HG03354 (cell line): ENCODE data around the gene PRKCZ.
"Not testable (repeated sequence)": the region's sequence is repeated elsewhere in the genome, so short reads cannot be mapped to it uniquely, and the experiment has no call there.

Experiments used
- ATAC-seq: cut with Tn5 transposase; IDR thresholded peaks from one replicate; pipeline ENCODE4 v1.9.1; 2021; ENCODE audit warnings: mild to moderate bottlenecking; ENCODE audit not compliant: unreplicated experiment, poor library complexity, severe bottlenecking

PRKCZ gene

DNA sequence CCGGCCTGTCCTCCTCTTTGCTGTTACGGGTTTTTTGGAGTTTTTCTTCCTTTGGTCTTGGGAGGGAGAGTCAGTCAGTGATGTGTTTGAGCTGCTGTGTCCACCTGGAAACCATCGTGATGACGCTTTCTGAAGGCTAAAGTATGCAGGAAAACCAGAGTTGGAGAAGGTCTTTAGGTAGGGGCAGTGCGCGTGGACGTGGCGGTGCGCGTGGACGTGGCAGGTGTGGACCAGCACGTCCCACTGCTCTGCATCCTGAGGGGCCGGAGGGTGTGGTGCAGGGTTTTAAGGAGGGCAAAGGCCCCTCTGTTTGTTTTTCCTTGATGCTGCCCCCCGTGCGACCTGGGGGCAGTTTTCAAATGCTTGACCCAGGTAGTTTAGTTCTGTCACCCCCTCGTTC lies 29.9 kb downstream of the PRKCZ start:
- no peak for ATAC-seq

DNA sequence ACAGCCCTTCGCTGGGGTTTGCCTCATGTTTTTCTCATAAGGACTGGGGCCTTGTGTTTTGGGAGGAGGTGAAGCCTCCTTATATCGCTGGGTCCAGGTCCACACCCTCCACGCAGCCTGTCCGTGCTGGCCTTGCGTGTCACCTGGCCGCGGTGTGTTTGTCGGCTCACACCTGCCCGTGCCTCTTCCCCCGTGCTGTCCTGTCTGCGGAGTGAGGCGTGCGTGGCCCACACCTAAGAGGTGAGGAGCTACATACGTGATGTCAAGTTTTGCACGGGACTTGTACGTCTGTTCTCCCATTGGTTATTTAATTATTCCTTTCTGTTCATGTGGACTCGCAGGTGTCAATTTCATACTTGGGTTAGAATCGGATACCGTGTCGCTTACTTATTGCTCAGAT lies 30.7 kb downstream of the PRKCZ start:
- ATAC-seq = no peak

DNA sequence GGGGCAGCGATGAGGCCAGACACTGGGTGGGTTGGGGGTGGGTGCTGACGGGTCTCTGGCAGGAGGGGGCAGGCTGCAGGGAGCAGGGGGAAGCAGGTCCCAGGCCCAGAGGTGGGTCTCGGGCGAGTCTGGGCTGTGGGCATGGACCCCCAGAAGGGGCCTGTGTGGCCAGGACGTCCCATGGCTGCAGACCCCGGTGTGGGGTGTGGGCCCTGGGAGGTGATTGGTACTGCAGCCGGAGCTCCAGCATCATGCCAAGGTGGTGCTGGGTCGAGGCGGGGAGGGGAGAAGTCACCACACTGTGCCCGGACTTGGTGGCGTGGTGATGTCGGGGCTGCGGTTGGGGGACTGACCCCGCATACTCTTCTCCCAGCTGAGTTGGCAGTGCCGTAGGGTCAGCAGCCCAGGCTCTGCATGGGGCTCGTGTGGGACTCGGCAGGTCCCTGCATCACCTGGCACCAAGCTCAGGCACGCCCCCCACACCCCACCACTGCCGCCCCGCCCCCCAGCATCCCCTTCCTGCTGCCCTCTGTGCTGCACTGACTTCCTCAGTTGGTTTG lies 31.2 kb downstream of the PRKCZ start:
- ATAC-seq = no peak

DNA sequence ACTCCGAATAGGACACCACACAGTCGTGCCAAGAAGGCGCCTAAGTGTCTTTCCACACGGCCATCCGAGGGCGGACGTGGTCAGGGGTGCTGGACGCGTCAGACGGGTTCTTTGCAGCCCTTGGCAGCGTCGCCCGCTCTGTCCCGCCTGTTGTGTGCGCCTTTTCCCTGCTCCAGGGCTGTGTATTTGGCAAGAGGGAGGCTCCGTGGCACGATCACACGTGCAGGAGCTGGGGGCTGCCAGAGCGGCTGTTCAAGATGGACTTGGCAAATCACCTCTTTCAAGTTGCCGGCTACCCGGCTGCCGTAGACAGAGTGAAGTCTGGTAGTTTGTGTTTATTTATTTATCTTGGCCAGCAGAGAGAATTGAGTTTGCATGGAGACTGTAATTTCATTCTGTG lies 31.9 kb downstream of the PRKCZ start:
- no peak for ATAC-seq

DNA sequence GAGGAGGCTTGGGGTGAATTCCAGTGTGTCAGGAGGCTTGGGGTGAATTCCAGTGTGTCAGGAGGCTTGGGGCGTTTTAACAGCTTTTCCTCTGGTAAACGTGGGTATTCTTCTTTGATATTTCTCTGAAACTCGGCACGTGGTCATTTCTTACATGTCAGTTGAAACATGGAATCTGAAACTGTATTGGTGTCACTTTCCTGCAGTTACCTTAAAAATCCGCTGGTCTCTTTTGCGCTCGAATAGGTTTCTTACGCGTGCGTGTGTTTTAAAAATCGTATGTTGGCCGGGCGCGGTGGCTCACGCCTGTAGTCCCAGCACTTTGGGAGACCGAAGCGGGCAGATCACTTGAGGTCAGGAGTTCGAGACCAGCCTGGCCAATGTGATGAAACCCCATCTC lies 33.5 kb downstream of the PRKCZ start:
- no peak for ATAC-seq

DNA sequence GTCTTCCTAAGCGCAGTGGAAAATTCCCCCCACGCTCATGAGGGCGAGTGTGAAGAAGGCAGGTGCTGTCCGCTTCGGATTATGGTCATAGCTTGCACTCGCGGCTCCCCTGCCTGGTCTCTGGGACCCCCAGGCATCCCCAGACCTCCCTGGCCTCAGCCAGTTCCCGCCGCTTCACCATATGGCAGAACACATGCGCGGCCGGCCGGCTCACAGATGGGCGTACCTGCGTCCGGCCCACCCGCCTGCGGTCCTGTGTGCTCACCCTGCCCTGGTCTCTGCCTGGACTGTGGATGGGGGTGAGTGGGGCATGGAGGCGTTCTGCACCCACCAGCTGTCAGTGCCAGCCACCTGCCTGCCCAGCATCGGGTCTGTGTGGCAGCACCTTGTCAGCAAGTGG lies 34.1 kb downstream of the PRKCZ start:
- no peak for ATAC-seq

DNA sequence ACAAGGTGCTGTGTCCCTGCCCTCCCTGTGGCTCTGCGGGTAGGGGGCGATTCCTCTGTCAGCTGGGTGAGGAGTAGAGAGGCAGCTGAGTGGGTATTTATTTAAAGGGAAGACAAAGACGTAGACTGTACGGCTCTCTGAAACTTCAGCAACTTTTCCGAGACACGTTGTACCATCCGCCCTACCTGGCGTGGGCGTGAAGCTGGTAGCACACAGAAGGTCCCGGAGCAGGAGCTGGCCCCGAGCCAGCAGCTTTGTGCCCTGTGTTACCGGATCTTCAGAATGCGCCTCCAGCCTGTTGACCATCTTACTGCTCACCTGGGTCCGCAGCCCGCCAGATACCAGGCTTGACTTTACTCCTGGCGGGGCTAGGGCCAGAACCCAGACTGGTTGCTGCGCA lies 34.9 kb downstream of the PRKCZ start:
- ATAC-seq = no peak

DNA sequence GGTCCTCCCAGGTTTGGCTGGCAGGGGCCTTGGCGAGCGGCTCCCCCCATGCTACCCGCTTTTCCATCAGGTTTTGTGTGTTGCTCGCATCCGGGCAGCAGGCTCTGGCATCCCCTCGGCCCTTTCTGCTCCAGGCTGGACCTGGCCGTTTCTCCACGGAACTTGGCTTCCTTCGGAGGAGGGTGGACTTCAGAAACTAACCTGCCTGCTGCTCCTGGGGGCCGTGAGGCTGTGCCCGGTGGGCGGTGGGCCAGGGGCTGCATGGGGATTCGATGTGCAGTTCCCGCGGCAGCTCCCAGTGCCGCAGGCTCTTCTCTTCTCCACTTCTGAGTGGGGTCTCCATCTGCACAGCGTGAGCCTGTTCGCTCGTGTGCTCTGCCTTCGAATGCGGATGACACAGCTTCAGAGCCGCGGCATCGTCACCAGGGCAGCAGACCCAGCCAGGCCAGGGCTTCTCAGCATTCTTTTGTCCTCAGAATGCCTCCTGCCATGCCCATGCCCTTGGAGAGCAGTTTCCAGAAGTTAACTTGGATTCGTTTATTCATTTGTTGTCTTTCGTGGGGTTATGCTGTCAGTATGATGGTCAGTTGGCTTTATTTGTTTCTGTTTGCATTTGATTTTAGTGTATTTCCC lies 36.4 kb downstream of the PRKCZ start:
- ATAC-seq = no peak

DNA sequence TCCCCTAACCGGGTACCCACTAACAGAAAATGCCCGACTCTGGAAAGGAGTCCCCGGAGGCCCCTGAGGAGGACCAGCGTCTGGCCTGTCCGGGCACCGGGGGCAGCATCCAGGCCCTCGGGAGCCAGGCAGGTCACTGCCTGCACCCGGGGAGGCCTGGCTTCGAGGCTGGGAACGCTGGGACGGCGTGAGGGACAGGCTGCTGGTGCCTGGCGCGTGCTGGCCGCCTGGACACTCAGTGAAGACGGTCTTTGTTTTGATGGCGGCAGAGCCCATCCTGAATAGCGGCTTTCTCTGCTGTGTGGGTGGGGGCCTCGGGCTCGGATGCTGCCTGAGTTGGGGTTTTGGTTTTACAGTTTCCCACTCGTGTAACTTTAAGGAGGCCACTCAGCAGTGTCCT lies 37.6 kb downstream of the PRKCZ start:
- ATAC-seq = no peak

DNA sequence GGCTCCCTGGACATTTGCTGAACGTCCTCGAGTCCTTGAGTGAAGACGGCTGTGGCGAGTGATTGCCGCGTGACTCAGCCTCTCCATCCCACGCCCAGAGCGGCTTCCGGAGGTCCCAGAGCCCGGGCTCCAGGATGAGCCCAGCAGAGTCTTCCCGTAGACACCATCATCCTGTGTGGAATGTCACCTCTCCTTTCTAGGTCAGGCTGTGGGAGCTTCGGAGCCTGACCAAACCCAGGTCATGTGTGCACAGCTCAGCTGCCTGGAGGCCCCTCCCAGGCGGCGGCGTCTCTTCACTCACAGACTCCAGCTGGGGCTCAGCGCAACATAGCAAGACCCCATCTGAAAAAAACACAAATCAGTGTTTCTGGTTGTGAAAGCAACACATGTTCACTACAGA lies 38.2 kb downstream of the PRKCZ start:
- ATAC-seq = no peak

DNA sequence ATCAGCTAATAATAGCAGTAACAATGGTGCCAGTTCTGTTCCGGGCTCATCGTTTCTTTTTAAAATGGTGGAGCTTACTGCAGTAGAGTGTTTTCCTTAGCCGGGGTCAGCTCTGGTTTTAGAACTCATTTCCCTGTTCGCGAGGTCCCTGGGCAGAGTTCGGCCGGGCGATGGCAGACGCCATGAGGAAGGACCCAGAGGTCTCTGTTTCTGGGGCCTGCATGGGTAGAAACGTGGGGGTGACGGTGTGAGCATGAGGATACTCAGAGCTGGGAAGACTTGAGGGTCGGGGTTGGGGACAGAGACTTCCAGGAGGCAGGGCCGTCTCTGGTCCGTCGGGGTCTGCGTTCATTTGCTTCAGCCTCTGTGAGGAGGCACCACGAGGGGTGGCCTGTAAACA lies 38.8 kb downstream of the PRKCZ start:
- ATAC-seq = no peak

DNA sequence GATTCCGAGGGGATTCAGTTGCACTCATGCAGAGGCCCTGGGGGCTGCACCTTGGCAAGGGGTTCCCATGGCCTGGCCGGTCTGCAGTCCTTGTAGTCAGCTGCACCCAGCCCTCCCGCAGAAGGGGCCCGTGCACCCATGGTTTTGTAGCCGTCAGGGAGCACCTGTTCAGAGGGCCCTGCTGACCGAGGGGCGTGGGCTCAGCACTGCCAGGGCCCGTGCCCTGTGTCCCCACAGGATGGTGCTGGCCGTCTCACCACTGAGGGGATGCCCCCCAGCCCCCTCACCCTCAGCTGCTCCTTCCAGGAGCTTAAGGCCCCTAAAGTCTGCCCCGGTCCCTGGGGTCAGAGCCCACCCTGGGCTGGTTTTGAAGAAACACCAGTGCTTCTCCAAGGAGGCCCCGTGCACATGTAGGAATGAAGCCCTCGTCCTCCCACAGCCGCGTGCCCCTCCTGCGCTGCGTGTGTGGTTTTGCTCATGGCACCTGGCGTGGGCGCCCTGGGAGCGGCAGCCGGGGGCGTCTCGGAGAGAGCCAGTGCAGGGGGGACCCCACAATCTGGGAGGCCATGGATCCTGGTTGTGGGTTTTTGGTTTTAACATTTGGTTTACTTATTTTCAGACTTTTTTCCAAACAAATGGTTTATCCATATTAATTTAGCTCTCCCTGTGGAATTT lies 40.1 kb downstream of the PRKCZ start:
- no peak for ATAC-seq

DNA sequence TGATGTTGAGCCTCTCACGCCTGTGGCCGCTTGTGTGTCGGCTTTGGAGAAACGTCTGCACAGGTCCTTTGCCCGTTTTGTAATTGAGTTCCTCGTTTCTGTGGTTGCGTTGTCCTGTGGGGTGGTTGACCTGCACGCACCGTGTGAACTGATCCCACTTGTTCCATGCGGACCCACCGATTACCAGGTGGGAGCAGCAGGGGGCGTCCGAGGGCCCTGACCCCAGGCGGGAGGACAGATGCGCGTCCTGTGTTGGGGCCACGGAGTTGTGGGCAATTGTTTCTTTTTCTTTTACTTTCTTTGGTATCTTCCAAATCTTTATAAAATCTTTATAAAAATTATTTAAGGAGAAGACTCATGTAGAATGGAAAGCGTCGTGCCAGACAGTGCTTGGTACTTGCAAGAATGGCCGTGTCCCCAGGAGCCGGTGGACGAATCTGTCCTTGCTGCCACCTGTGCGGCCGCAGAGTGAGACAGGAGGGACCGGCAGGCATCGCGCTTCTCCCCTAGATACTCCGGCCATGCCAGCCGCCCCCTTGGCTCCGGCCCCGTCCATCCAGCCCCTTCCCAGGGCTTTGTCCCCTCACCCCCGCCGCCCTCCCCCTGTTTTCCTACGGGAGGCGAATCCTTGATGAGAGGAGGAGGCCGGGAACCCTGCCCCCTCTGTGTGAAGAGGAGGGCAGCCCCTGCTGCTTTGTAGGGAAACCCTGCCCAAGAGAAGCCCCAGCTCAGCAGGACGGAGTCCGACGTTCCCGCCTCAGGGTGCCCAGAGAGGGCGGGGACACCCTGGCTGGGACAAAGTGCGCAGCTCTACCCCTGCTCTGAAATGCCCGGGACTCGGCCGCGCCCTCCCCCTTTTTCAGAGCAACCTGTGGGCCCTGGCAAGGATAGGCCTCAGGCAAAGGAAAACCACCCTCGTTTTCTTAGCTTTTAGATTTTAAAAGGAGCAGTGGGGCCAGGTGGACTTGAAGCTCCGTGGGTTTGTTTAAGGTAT lies 41.7 kb downstream of the PRKCZ start:
- ATAC-seq = no peak

DNA sequence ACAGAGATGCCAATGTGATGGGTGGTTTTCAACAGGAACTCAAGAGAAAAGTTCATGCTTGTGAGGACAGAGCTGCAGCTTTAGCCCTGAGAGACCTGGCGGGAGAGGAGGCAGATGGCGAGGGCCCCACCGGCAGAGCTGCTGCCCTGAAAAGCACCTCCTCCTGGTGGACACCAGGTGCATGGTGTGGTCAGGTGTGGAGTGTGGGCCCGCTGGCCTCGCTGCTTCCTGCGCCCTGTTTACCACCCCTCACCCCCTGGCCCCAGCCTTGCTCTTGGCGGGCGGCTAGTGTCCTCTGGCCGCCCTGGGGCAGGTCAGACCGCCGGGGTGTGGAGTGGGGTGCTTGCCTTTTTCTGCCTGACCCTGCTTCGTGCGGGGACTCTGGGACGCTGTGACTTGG lies 42.8 kb downstream of the PRKCZ start:
- no peak for ATAC-seq

DNA sequence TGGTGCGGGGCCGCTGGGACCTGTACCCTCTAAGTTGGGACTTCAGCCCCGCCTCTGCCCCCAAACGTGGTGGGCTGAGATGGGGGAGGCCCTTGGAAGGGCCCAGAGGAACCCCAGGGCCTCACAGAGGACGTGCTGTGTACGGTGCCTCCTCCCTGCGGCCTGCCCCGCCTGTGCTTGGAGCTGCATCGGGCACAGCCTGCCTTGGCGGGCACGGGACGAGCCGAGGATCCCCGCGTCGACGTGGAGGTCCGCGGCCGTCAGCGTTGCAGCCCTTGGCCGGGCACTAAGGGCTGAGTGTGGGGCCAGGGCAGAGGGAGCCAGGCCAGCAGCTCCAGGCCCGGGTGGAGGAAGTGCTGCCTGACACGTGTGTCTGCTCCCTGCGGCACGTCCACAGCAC lies 43.4 kb downstream of the PRKCZ start:
- ATAC-seq = no peak

DNA sequence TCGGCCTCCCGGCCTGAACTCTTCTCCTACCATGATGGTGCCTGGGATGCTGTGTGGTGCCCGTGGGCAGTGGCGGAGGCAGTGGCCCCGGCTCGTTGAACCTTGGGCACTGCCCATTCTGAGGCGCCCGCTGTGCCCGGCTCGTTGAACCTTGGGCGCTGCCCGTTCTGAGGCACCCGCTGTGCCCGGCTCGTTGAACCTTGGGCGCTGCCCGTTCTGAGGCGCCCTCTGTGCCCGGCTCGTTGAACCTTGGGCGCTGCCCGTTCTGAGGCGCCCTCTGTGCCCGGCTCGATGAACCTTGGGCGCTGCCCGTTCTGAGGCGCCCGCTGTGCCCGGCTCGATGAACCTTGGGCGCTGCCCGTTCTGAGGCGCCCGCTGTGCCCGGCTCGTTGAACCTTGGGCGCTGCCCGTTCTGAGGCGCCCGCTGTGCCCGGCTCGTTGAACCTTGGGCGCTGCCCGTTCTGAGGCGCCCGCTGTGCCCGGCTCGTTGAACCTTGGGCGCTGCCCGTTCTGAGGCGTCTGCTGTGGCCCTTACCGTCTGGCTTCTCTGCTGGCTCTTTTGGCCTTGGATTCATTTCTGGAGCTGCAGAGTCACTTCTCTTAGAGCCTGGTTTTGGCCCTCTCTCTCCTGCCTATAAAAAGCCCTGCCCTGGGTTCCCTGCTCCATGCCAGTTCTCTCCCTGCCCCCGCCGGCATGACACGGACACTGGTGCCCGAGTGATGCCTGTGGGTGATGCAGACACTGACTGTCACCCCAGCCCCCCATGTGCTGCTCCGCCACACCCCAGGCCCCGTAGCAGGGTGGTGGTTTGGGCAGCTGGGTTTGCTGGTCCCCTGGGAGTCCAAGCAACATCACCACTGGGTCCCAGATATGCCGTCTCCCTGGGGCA lies 44.3 kb downstream of the PRKCZ start:
- not testable (repeated sequence) for ATAC-seq

DNA sequence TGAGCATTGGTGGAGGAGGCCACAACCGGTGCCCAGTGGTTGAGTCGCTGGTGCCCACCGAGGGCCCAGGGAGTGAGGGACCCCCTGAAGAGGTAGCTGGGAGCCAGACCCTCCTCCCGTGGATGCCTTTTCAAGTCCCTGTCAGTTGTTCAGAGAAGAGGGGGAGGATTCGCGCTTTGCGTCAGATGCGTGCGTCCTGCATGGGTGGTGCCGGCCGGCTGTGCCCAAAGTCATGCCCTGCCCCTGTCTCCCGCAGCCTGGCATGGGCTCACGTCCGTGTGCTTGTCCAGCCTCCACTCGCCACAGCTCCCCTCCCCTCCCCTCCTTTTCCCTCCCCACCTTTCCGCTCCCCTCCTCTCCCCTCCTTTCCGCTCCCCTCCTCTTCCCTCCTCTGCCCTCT lies 45.2 kb downstream of the PRKCZ start:
- ATAC-seq = no peak

DNA sequence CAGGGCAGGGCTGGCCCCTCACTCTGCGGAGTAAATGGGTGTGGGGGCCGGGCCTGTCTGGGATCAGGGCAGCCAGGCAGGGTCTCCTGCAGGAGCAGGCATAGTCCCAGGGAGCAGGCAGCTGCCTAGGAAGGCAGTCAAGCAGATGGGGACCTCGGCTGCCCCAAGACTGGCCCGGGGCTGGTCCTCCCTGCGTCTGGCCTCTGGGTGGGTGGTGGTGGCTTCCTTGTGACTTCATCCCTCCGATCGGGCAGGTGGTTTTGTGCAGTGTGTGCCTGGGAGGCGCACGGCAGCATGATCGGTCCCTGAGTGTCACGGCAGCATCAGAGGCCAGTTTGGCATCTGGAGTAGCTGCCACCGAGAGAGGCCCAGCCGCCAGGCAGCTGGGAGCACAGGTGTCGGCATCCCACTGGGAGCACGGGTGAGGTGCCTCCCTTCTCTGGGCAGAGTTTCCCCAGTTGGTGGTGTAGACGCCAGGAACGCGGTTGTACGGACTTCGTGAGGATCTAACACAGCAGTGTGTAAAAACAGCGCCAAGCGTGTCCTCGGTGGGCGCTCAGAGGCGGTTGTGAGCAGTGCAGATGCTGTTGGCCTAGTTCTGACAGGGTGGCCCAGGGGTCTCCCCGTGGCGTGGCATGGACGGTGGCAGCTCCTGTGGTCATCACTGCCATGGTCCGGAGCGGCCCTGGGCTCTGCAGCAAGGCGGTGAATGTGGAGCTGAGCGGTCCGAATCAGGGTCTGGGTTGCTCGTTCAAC lies 45.9 kb downstream of the PRKCZ start:
- no peak for ATAC-seq
